ENCODE measurements around the gene SCFD2.

Gene SCFD2

GRCh38 chr4:52989865-52990264 is 376.0 kb downstream of the SCFD2 start:
- no peak for DNase-seq (ENCODE audit: low read depth in 2 of 2)

GRCh38 chr4:52987392-52988056 is 378.3 kb downstream of the SCFD2 start:
- DNase-seq (ENCODE audit: low read depth in 2 of 2) = no peak

GRCh38 chr4:52984462-52984881 is 381.4 kb downstream of the SCFD2 start:
- no peak for DNase-seq (ENCODE audit: low read depth in 2 of 2)

- DNase-seq (ENCODE audit: low read depth in 2 of 2) = no peak
Observed at GRCh38 chr4:52983563-52984303, 382.1 kb downstream of the SCFD2 start.

GRCh38 chr4:52982946-52983340 is 382.9 kb downstream of the SCFD2 start:
- no peak for DNase-seq (ENCODE audit: low read depth in 2 of 2)

GRCh38 chr4:52982255-52982945 is 383.5 kb downstream of the SCFD2 start:
- no peak for DNase-seq (ENCODE audit: low read depth in 2 of 2)

GRCh38 chr4:52979821-52980590 is 385.9 kb downstream of the SCFD2 start:
- no peak for DNase-seq (ENCODE audit: low read depth in 2 of 2)

GRCh38 chr4:52979020-52979419 is 386.8 kb downstream of the SCFD2 start:
- DNase-seq (ENCODE audit: low read depth in 2 of 2) = no peak

- no peak for DNase-seq (ENCODE audit: low read depth in 2 of 2)
Observed at GRCh38 chr4:52977252-52977651, 388.6 kb downstream of the SCFD2 start.

- no peak for DNase-seq (ENCODE audit: low read depth in 2 of 2)
Observed at GRCh38 chr4:52976523-52977230, 389.2 kb downstream of the SCFD2 start.

- DNase-seq (ENCODE audit: low read depth in 2 of 2) = no peak
Observed at GRCh38 chr4:52968691-52969090, 397.2 kb downstream of the SCFD2 start.

- DNase-seq (ENCODE audit: low read depth in 2 of 2) = no peak
Observed at GRCh38 chr4:52968241-52968640, 397.6 kb downstream of the SCFD2 start.

- DNase-seq (ENCODE audit: low read depth in 2 of 2) = no peak
Observed at GRCh38 chr4:52966781-52967180, 399.1 kb downstream of the SCFD2 start.

GRCh38 chr4:52966172-52966571 is 399.7 kb downstream of the SCFD2 start:
- DNase-seq (ENCODE audit: low read depth in 2 of 2) = no peak

GRCh38 chr4:52964561-52965101 is 401.2 kb downstream of the SCFD2 start:
- DNase-seq (ENCODE audit: low read depth in 2 of 2) = no peak

GRCh38 chr4:52964011-52964410 is 401.9 kb downstream of the SCFD2 start:
- DNase-seq (ENCODE audit: low read depth in 2 of 2) = no peak

- DNase-seq (ENCODE audit: low read depth in 2 of 2) = no peak
Observed at GRCh38 chr4:52962721-52963120, 403.1 kb downstream of the SCFD2 start.

- DNase-seq (ENCODE audit: low read depth in 2 of 2) = no peak
Observed at GRCh38 chr4:52961666-52962412, 404.0 kb downstream of the SCFD2 start.

- DNase-seq (ENCODE audit: low read depth in 2 of 2) = no peak
Observed at GRCh38 chr4:52959541-52959940, 406.3 kb downstream of the SCFD2 start.

- no peak for DNase-seq (ENCODE audit: low read depth in 2 of 2)
Observed at GRCh38 chr4:52957835-52958631, 407.8 kb downstream of the SCFD2 start.

Measured in stimulated activated CD8-positive, alpha-beta memory T cell treated with anti-CD3 and anti-CD28 coated beads, Interleukin-2, amount 100 ng/mL, for 1 hour (primary cell).